HG03039 (cell line): ENCODE results near the gene NAPA.
A peak's percentile ranks its signal among the peaks of the same experiment; 100 is the strongest.

Experiments
- ATAC-seq: cut with Tn5 transposase; IDR thresholded peaks from one replicate; pipeline ENCODE4 v1.9.1; 2021; ENCODE audit warnings: mild to moderate bottlenecking, moderate library complexity; ENCODE audit not compliant: unreplicated experiment

NAPA gene

DNA sequence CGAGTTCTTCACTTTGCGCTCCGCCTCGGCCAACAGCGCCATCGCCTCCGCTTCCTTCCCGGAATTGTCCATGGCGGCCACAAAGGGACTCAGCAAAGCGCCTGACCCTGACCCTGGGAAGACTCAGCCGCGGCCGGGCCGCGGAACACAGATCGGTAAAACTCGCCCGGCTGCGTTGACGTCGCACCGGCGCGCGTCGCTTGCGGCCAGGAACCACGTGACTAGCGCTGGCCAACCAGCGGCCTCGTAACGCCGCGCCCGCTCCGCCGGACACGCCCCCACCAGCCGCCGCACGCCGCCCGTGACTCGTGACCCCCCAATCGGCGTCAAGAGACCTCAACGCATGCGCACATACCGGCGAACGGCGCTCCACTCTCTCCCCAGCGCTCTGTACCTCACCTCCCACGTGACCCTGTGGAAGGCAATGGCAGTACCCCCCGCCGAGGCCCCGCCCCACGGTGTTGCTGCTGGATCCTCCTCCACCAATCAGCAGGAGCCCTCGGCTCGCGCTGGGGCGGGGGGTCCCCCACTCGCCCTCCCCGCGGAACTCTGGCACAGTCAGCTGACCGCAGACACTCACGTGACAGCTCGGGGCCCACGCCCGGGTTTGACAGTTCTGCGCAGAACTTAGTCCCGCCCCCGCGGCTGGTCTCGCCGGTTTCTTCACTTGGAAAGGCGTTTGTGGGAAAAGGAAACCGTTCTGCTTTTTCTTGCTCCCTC, at the start of gene NAPA:
TSS of gene NAPA (minus strand) at position 195 of the 720 bp plus-strand sequence. CDS start at position 72, 123 bp downstream.
- peak; percentile 76 for ATAC-seq

DNA sequence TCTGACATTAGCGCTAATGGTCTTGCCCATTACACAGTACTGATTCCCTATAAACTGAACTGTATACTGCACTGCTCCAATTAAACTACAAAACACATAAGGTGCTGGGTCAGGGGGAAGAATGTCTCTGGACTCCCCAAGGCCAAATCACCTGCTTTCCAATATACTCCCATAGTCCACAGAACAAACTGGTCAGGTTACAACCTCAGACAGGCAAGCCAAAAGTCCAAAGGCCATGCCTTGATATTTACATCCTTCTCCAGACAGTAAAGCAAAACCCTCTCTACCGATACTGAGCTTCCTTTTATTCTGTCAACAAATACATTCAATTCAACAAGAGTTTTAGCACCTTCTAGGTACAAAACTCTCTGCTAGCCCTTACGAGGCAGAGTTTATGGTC, 49.2 kb upstream of the NAPA start:
- no peak for ATAC-seq

DNA sequence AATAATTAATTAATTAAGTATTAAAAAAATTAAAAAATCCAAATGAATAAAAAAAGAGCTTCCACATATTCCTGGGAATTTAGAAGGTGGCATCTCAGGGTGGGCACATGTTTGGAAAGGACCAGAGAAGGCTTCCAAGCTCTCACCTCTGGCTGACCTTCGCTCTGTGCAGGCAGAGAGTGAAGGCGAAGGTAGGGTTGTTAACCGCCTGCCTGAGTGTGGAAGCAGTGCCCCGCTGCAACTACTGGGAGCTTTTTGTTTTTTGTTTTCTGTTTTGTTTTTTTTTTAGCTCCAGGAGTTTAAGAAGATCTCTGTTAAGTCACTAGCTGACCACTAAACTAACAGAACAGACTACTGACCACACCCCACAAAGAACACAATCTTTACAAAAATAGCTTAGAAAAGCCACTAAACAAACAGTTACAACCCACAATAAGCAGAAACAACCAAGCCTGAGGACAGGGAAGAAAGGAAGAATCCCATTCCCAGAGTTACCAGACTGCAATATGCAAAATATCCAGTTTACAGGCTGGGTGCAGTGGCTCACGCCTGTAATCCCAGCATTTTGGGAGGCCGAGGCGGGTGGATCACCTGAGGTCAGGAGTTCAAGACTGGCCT, 46.7 kb upstream of the NAPA start:
- ATAC-seq: no peak

DNA sequence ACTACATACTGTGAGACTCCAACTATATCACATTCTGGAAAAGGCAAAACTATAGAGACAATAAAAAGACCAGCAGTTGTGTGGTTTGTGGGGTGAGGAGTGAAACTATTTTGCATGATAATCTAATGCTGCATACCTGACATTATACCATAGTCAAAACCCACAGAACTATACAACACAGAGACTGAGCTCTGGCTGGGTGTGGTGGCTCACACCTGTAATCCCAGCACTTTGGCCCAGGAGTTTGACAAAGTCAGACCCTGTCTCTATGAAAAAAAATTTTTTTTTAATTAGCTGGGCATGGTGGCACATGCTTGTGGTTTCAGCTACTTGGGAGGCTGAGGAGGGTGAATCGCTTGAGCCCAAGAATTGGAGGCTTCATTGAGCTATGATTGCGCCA, 46.1 kb upstream of the NAPA start:
- ATAC-seq: no peak

DNA sequence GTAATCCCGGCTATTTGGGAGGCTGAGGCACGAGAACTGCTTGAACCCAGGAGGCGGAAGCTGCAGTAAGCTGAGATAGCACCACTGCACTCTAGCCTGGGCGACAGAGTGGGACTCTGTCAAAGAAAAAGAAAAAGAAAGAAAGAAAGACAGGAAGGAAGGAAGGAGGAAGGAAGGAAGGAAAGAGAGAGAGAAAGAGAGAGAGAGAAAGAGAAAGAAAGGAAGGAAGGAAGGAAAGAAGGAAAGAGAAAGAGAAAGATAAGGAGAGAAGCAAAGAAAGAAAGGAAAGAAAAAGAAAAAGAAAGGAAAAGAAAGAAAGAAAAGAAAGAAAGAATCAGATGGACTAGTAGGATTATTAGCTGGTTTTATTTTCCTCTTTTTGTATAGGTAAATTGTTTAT, 35.3 kb upstream of the NAPA start:
- ATAC-seq: no peak

DNA sequence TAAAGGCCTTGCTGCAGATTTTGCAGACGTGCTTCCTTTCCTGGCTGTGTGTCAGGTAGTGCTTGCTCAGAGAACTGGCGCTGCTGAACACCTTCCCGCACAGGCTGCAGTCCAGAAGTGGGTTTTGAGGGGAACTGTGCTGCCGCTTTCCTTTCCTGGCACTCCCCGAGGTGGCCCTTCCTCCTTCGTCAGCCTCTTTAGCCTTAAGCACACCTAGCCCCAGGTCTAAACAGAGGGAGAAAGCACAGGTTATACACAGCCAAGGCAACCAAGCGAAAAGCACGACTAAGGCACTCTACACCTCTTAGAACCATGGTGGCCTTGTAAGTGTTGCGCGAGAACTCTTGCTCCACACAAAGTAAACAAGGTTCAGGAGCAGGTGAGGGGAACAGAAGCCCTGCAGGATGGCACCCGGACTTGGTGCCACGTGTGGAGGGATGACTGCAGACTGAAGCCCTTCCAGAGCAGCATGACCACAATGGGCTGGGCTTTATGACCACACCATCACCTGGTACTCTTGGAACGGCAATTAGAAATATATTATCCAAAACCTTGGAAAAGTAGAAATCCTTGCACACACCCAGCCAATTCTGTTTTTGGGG, 34.5 kb upstream of the NAPA start:
- no peak for ATAC-seq

DNA sequence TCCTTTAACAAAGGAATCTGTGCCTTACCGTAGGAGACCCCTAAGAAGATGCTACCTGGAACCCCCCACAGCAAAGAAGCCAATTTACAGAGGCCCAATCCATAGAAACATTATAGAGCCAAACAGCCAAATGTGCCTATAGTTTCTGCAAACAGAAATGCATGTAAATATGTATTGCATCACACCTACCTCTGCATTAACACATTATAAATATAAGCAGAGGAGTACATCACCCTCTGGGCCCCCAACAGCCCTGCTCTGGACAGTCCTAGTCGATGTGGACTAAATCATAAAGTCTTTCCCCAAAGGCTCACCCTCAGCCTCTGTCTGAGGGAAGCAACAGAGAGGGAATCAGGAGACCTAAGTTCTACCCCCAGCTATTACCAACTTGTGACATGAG, 32.3 kb upstream of the NAPA start:
- ATAC-seq: no peak

DNA sequence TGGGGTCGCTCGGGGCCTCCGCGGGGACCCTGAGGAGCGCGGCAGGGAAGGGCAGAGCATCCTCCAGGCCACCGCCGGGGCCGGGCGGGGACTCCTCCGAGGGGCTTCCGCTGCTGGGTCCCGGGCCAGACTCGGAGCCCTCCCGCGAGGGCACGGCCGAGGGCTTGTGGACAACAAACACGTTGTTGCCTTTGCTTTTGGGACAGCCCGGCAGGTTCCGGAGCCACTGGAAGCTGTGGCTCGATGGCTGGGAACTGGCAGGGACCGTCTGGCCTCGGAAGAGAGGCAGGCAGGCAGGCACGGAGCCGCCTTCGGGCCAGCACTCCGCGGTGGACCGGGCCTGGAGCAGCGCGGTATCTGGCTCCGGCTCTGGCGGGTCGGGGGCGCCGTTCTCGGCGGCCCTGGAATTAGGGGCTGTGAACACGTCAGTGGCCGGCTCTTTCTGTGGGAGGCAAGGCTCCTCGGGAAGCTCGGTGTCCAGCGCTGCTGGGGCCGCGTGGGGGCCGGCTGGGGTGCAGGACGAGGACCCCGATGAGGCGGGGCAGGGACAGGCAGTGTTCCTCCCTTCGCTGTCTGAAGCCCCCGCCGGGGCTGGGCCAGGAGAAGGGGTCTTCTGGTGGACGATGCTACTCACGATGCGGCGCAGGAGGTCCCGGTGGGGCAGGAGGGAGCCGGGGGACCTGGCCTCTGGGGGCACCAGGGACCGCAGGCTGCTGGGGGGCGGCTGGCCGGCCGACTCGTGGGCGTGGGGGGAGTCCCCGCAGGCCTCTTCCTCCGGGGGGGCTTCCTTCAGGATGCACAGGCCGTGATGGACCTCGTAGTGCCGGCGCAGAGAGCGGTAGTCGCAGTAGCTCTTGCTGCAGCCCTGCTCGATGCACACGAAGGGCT, 30.4 kb upstream of the NAPA start:
- ATAC-seq: no peak

DNA sequence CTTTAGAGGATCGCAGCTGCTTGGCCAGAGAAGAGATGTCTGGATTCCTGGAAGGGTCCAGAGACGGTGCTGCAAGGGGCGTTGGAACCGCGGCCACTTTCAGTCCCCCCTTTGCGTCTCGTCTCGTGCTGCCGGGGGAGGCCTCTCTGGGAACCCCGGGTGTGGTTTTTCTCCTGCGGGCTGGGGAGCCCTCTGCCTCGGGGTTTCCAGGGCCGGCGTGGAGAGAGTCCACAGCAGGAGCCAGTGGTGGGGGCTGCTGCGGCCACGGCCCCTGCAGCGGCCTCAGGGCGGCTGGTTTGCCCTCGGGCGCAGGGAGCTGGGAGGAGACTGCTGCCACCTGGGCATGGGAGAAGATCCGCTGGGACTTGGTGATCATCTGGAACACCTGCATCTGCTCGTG, 29.6 kb upstream of the NAPA start:
- ATAC-seq: no peak

DNA sequence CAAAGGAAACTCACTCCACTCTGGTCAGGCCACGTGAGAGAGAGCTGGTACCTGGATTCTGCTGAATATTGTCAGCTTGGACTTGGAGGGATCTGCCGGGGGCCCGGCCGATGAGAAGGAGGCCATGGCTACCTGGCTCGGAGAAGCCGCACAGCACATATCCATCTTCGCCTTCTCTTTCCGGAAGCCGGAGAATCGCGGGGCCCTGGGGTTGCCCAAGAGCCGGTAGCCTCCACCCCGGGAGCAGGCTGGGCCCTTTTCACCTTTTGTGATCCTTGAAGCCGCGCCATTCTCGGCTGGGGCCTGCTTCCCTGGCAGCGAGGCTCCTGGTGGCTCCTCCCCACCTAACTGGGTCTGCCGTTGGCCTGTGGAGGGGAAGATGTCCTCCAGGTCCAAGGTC, 29.2 kb upstream of the NAPA start:
- ATAC-seq: no peak

DNA sequence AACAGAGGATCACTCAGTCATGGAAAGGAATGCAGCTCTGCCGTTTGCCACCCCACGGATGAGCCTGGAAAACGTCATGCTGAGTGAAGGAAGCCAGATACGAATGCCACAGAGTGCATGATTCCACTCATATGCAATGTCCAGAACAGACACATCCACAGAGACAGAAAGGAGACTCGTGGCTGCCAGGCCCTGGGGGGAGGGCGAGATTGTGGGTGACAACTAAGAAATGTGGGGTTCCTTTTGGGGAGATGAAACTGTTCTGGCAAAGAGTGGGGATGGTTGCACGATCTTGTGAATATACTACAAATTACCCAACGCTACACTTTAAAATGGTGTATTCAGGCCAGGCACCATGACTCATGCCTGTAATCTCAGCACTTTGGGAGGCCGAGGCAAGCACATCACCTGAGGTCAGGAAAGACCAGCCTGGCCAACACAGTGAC, 27.2 kb upstream of the NAPA start:
- no peak for ATAC-seq

DNA sequence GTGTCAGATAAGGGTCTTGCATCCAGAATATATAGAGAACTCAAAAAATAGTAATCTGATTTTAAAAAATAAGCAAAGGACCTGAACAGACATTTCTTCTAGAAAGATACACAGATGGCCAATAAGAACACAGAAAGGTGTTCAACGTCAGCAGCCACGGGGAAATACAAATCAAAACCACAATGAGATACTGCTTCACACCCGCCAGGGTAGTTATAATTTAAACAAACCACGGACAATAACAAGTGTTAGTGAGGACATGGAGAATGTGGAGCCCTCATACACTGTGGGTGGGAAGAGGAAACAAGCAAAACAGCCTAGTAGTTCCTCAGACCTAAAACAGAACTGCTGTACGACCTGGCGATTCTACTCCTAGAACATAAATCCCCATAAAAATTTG, 26.7 kb upstream of the NAPA start:
- ATAC-seq: no peak

DNA sequence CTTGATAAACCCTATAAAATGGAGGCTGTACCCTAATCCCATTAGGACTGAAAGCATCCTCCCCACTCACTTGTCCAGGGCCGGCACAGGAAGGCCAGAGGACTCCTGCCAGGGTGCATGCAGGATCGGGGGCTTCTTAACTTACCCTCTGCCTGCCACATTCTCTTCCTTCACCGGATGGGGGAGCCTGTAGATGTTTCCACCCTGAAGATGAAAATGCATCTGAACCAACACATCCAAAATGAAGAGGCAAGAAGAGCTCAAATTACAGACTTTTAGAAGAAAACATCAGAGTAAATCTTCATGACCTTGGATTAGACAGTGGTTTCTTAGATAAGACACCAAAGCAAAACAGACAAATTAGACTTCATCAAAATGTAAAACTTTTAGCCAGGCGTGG, 25.9 kb upstream of the NAPA start:
- no peak for ATAC-seq

DNA sequence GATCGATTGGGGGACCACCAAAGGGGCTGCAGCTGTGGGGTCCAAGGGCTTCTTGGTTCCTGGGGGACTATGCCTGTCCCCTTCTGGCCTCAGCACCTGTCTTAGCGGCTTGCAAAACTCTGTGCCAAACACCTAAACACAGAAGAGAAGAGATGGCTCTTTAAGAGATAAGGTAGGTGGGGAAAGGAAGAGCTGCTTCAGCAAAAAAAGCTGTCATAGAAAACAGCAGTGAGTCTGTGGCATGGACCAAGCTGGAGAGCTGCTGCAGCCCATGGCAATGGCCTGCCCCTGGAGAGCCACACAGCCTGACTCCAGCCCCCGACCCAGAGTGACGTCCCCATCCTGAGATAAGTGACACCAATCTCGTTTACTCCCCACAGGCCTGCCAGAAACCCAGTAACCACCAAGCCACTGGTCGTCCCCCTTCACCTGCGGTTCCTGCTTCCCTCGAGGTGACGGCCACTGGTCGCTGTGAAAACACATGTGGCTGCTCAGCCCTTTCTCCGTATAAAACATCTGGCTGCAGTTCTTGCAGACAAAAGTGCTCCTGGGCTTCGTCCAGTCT, 25.0 kb upstream of the NAPA start:
- no peak for ATAC-seq

DNA sequence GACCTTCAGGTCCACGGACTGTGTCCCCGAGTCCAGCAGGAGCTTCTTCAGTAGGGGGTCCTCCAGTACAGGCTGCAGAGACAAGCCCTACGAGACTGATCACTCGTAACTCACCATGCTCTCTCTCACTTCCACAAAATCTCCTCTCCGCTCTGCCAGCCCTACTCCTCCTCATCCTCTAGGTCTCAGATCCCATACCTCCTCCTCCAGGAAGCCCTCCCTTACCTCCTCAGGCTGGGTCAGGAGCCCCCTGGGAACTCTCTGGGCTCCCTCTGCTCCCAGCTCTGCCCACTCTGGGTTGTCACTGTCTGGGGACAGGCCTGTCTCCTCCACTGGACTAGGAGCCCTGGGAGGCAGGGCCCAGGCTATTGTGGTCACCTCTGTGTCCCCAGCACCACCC, 23.9 kb upstream of the NAPA start:
- no peak for ATAC-seq

DNA sequence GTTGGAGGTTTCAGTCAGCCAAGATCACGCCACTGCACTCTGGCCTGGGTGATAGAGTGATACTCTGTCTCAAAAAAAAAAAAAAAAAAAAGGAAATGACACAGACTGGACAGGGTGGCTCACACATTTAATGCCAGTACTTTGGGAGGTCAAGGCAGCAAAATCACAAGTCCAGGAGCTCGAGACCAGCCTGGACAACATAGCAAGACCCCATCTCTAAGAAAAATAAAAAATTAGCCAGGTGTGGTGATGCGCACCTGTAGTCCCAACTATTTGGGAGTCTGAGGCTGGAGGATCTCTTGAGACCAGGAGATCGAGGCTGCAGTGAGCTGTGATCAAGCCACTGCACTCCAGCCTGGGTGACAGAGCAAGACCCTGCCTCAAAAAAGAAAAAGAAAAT, 22.6 kb upstream of the NAPA start:
- ATAC-seq: no peak

DNA sequence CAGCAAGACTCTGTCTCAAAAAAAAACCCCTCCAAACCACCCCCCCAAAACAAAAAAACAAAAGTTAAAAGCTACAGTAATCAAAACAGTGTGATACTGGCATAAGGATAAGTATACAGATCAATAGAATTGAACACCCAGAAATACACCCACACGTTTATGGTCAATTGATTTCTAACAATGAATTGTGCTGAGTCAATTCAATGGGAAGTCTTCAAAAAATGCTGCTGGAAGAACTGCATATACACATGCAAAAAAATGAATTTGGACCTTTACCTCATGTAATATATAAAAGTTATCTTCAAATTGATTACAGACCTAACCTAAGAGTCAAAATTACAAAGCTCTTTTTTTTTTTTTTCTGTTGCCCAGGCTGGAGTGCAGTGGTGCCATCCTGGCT, 19.8 kb upstream of the NAPA start:
- no peak for ATAC-seq

DNA sequence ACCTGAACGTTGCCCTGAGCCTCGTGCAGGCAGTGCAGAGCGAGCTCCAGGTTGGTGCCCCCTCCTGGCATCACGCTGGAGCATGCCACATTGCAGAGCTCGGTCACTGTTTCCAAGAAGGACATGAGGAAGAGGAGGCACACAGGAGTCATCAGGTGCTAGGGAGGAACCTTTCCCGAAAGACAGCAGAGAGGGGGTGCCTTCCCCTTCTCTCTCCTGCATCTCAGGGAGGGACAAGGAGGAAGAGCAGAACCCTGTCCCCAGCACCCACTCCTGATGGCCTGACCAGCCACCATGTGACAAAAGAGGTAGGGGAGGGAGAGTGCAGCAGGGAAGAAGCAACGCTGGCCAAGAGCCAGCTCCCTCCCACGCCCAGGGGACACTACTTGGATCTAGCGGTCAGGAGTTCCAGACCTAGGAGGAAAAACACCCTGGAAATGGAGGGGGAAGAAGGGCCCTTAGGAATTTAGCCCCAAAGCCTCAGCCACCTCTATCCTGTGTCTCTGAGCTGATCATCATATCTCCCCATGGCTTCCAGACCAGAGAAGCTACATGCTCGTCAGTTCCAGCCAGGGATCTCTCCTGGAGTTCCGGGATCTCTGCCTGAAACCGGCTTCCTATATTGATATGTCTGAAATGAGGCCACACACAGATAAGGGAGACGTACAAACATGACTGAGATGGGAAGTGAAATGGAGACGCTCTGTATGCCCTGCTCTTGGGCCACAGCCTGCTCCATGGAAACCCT, 17.0 kb upstream of the NAPA start:
- ATAC-seq: no peak

DNA sequence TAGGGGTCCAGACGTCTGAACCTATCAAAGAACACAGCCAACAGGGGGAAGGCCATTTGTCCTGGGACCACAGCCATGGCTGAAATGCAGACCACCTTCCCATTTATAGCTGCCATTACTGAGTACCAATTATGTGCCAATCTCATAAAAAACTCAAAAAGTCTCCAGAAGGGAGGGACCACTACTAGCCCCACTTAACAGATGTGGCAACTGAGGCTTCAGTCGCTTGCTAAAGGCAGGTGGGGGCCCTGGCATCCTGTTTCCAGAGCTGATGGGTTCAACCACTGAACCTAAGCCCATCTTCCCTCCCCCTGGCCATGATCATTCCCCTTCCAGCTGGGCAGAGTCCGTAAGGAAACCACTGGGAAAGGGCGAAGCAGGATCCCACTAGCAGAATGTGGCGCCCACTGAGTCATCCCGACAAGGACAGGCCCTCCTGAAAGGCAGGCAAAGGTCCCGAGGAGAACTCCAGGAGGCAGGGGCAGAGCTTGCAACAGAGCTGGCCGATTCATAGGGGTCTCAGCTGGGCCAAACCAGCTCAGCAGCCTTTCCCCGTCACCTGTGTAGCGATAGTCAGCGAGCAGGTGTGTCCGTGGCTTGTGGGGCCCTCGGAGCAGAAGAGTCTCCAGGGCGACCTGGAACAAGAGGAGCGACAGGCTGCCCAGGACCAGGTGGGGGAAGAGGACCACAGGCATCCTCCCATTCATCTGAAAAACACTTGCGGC, 14.3 kb upstream of the NAPA start:
- no peak for ATAC-seq

DNA sequence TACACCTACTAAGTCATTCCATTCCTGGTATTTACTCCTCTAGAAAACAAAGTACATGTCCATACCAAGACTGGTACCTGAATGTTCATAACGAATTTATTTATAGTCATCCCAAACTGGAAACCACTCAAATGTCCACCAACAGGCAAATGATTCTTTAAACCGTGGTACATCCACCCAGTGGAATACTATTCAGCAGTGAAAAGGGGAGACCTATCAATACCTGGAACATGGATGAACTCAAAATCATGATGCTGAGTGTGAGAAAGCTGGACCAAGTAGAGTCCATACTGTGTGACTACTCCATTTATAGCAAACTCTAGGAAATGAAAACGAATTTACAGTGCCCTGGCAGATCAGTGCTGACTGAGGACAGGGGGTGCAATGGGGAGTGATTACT, 11.9 kb upstream of the NAPA start:
- no peak for ATAC-seq
